K562 (cell line): ENCODE measurements around the gene CSTPP1. TPM values are rescaled to one million over a fixed set of nuclear protein-coding genes. Genes with fewer than 3 reads are reported as not detected.

Experiments
- ATF3 ChIP-seq, 2 experiments: fragments of 450-650 bp in 1 of 2; sonication (generic) in 1 of 2; formaldehyde crosslinking in 1 of 2; IDR thresholded peaks in 1 of 2; conservative IDR thresholded peaks in 1 of 2; 2 replicates each; pipeline versions ENCODE4 v1.6.1 to v1.8.1; 2016 to 2023; ENCODE audit warnings: mild to moderate bottlenecking in 2 of 2, moderate library complexity in 2 of 2, inconsistent platforms in 1 of 2, missing genetic modification reagents in 1 of 2
- CLOCK ChIP-seq: fragments of 250-450 bp; sonication (Bioruptor Pico); IDR thresholded peaks from 2 replicates; pipeline ENCODE4 v1.4.0; 2020; ENCODE audit warnings: mild to moderate bottlenecking, moderate library complexity, borderline replicate concordance
- HMGN3 ChIP-seq: IDR thresholded peaks from 2 replicates; pipeline ENCODE4 v1.6.1; 2011; ENCODE audit warnings: borderline replicate concordance, low read depth, mild to moderate bottlenecking, mixed read lengths, low read length; ENCODE audit not compliant: insufficient read length; ENCODE audit errors: extremely low read depth
- MAFF ChIP-seq: IDR thresholded peaks from 2 replicates; pipeline ENCODE4 v1.6.1; 2012; ENCODE audit warnings: low read length, improper control_type of control experiment
- MLX ChIP-seq, 2 experiments: fragments of 450-650 bp in 1 of 2; sonication (generic) in 1 of 2; formaldehyde crosslinking; conservative IDR thresholded peaks; 2 replicates each; pipeline versions ENCODE4 v1.4.0 to v1.8.1; 2020 to 2022; ENCODE audit warnings: mild to moderate bottlenecking in 1 of 2, missing genetic modification reagents in 1 of 2
- MTA1 ChIP-seq: fragments of 450-650 bp; IDR thresholded peaks from 2 replicates; pipeline ENCODE4 v1.6.1; 2017; ENCODE audit warnings: borderline replicate concordance
- MTA3 ChIP-seq: fragments of 450-650 bp; formaldehyde crosslinking; IDR thresholded peaks from 2 replicates; pipeline ENCODE4 v1.6.1; 2017; ENCODE audit warnings: mild to moderate bottlenecking, borderline replicate concordance
- NR2C1 ChIP-seq, 2 experiments: fragments of 450-650 bp; IDR thresholded peaks; 2 replicates each; pipeline ENCODE4 v1.6.1; 2017; ENCODE audit warnings: mild to moderate bottlenecking in 2 of 2, antibody characterized with exemption in 1 of 2, inconsistent platforms in 1 of 2, missing compliant biosample characterization in 1 of 2, missing genetic modification characterization in 1 of 2
- NRF1 ChIP-seq, 2 experiments: fragments of 450-650 bp; IDR thresholded peaks in 1 of 2; conservative IDR thresholded peaks in 1 of 2; 2 replicates each; pipeline ENCODE4 v1.6.1; 2014; ENCODE audit warnings: mild to moderate bottlenecking in 2 of 2
- RBM22 ChIP-seq: fragments of 200-400 bp; formaldehyde crosslinking; IDR thresholded peaks from 2 replicates; pipeline ENCODE4 v1.6.1; 2018; ENCODE audit warnings: low read length, low read depth; ENCODE audit not compliant: poor library complexity, severe bottlenecking
- RUNX1 ChIP-seq: sonication (generic); IDR thresholded peaks from 2 replicates; pipeline ENCODE4 v1.6.1; 2016; ENCODE audit warnings: antibody characterized with exemption, low read depth
- SAFB ChIP-seq: fragments of 200-400 bp; formaldehyde crosslinking; IDR thresholded peaks from 2 replicates; pipeline ENCODE4 v1.6.1; 2017; ENCODE audit warnings: low read depth, low read length, borderline replicate concordance
- SMARCA5 ChIP-seq: fragments of 450-650 bp; IDR thresholded peaks from 2 replicates; pipeline ENCODE4 v1.6.1; 2016
- TAL1 ChIP-seq: fragments of 450-650 bp; IDR thresholded peaks from 2 replicates; pipeline ENCODE4 v1.6.1; 2016; ENCODE audit warnings: mild to moderate bottlenecking
- ZBTB2 ChIP-seq: fragments of 450-650 bp; IDR thresholded peaks from 2 replicates; pipeline ENCODE4 v1.6.1; 2016; ENCODE audit warnings: antibody characterized with exemption
- ZFX ChIP-seq: sonication (generic); formaldehyde crosslinking; IDR thresholded peaks from 2 replicates; pipeline ENCODE4 v1.8.0; 2022; ENCODE audit warnings: mild to moderate bottlenecking, missing genetic modification reagents, moderate library complexity
- ZNF740 ChIP-seq, 3 experiments: fragments of 200-800 bp in 1 of 3; sonication (Bioruptor generic) in 1 of 3; sonication (generic) in 1 of 3; formaldehyde crosslinking in 1 of 3; IDR thresholded peaks; 2 replicates each; pipeline versions ENCODE4 v1.6.1 to v1.8.0; 2016 to 2022; ENCODE audit warnings: mild to moderate bottlenecking in 2 of 3, missing compliant biosample characterization in 2 of 3, missing genetic modification characterization in 2 of 3, missing genetic modification reagents in 1 of 3
- polyA plus RNA-seq, 8 experiments: library from polyadenylated mRNA; depleted of rRNA in 4 of 8; stranded (reverse) in 5 of 8; unstranded in 3 of 8; fragments of >200 nt; fragmentation: Nextera tagmentation in 2 of 8; fragmentation: Illumina TruSeq in 1 of 8; extraction: Ambion mirVana in 2 of 8; extraction: Trizol in 1 of 8; gene quantifications; 2 replicates each; pipeline versions ENCODE4 v1.2.1 to v1.2.3, GENCODE V29; 2011 to 2014; ENCODE audit warnings: inconsistent platforms in 1 of 8, missing spikeins in 1 of 8
- total RNA-seq, 7 experiments: library from RNA; depleted of rRNA in 6 of 7; stranded (reverse); fragments of >200 nt in 6 of 7; fragmentation: Illumina TruSeq in 2 of 7; extraction: Trizol in 2 of 7; gene quantifications; 2 replicates each; pipeline versions ENCODE4 v1.2.1 to v1.2.3, GENCODE V29; 2011 to 2021; ENCODE audit warnings: low replicate concordance in 1 of 7

Gene CSTPP1
- total and polyA plus RNA-seq, 9 of the 15 experiments (the other 6 are each of a cell fraction or from before 2014, with no cell fraction given), result 6.5 to 17.8 (median 9.2) TPM

GRCh38 chr11:47177229-47177845, 240.8 kb downstream of the CSTPP1 start (continued):
- TF ChIP-seq ZBTB2 (peak; percentile 84), RUNX1 (no peak), ZFX (CRISPR knock-in tag) (peak; percentile 79), SMARCA5 (0 out of 2 replicates have a peak, but pooled peaks have one; percentile 36), MAFF (no peak), HMGN3 (peak; percentile 8), ATF3 (IDR thresholded peaks at IDR 0.05) (no peak), ATF3 (CRISPR knock-in tag; conservative IDR thresholded peaks at IDR 0.05) (peak; percentile 31; the same call in 1 of the 2 replicates), MTA1 (peak; percentile 66; the same call in 1 of the 2 replicates), RBM22 (no peak), MLX (CRISPR knock-in tag; conservative IDR thresholded peaks at IDR 0.05) (no peak), NR2C1 (IDR thresholded peaks at IDR 0.05) (no peak), NR2C1 (tag; IDR thresholded peaks at IDR 0.05) (peak; percentile 79), MTA3 (peak; percentile 69; the same call in 1 of the 2 replicates), NRF1 (conservative IDR thresholded peaks at IDR 0.05 in 1 of 2, IDR thresholded peaks at IDR 0.05 in 1 of 2) (peak in 1 of 2 experiments; percentile 42; a peak in 1 of 4 replicates), CLOCK (CRISPR knock-in tag) (peak; percentile 7; the same call in 1 of the 2 replicates), SAFB (peak; percentile 6; the same call in 1 of the 2 replicates), TAL1 (0 out of 2 replicates have a peak, but pooled peaks have one; percentile 15), ZNF740 (CRISPR knock-in tag; IDR thresholded peaks at IDR 0.05) (peak; percentile 36; the same call in 1 of the 2 replicates), ZNF740 (tag; IDR thresholded peaks at IDR 0.05) (0 out of 4 replicates have a peak, but pooled peaks of 1 of the 2 experiments have one; percentile 80)
